Measurements from ENCODE around the gene CD52. TPM values are rescaled to one million over a fixed set of nuclear protein-coding genes. Genes with fewer than 3 reads are reported as not detected.

The CD52 gene
- total and polyA plus RNA-seq, 3 donors from 2014 or later, result 3.0 to 23.8 TPM; not detected in 1

GRCh38 chr1:26278303-26278702, 39.5 kb upstream of the CD52 start:
- H3K36me3 ChIP-seq (ENCODE audit: low read depth, missing control alignments), result no peaks in the 10 kb centered on the region
- H3K4me3 ChIP-seq, result no peak overlapping the region
- no peaks in the 10 kb centered on the region for H3K27me3 ChIP-seq
- H3K4me1 ChIP-seq, result peaks cover 45% of the 10 kb centered on the region
- no peak for TF ChIP-seq CTCF (IDR thresholded peaks at IDR 0.05)
- H3K27ac ChIP-seq, result peak overlapping the region in 1 of 2 donors; percentile 87
- 70 to 74% methylated on average over 4 of the region's 4 CpGs for WGBS, 2 donors
- H3K9me3 ChIP-seq, result no peaks in the 10 kb centered on the region
- intact Hi-C loops (cut with DNase I; ENCODE audit: low total_unique reads), result loop anchor here (10.0 kb wide), 1 partner anchor 46 kb away; no protein-coding TSS in a partner anchor
- DNase-seq, result no peak

GRCh38 chr1:26278724-26279455, 38.9 kb upstream of the CD52 start:
- TF ChIP-seq CTCF (IDR thresholded peaks at IDR 0.05), result no peak
- WGBS, 2 donors, result 63 to 65% methylated on average over 4 to 9 of the region's 9 CpGs
- peak overlapping the region; percentile 75 to 87 for H3K27ac ChIP-seq
- H3K4me1 ChIP-seq, result peaks cover 46% of the 10 kb centered on the region
- peak overlapping the region; percentile 72 to 81 for H3K4me3 ChIP-seq
- no peaks in the 10 kb centered on the region for H3K27me3 ChIP-seq
- no peak for DNase-seq
- H3K36me3 ChIP-seq (ENCODE audit: low read depth, missing control alignments), result no peaks in the 10 kb centered on the region
- H3K9me3 ChIP-seq, result no peaks in the 10 kb centered on the region
- intact Hi-C loops (cut with DNase I; ENCODE audit: low total_unique reads), result loop anchor here (10.0 kb wide), 1 partner anchor 46 kb away; no protein-coding TSS in a partner anchor

- Histone ChIP-seq H3K36me3 (ENCODE audit: low read depth, missing control alignments) (no peaks in the 10 kb centered on the region), H3K9me3 (no peaks in the 10 kb centered on the region), H3K4me1 (peaks cover 46% of the 10 kb centered on the region), H3K27me3 (no peaks in the 10 kb centered on the region), H3K27ac (peak within 1 kb of the TSS; percentile 75 to 87), H3K4me3 (peak within 1 kb of the TSS; percentile 72 to 81)
- DNase-seq, result peak; percentile 85
- TF ChIP-seq POLR2A (IDR thresholded peaks at IDR 0.05) (peak; percentile 54), CTCF (IDR thresholded peaks at IDR 0.05) (no peak)
- intact Hi-C loops (cut with DNase I; ENCODE audit: low total_unique reads), result loop anchor here (10.0 kb wide), 1 partner anchor 45 kb away; no protein-coding TSS in a partner anchor
- WGBS, 2 donors, result 10 to 12% methylated on average over 6 to 41 of the region's 66 CpGs
Observed at GRCh38 chr1:26279456-26280332, 38.1 kb upstream of the CD52 start, which contains the start of gene SH3BGRL3. Gene SH3BGRL3, plus strand, starts transcription at chr1:26280086. Its CDS starts 70 bp downstream, at chr1:26280156.

GRCh38 chr1:26280333-26281042, 37.3 kb upstream of the CD52 start:
- H3K27me3 ChIP-seq, result no peaks in the 10 kb centered on the region
- H3K4me1 ChIP-seq, result peaks cover 44% of the 10 kb centered on the region
- no peak for DNase-seq
- H3K9me3 ChIP-seq, result no peaks in the 10 kb centered on the region
- no peaks in the 10 kb centered on the region for H3K36me3 ChIP-seq (ENCODE audit: low read depth, missing control alignments)
- 1 to 33% methylated on average over 12 to 20 of the region's 20 CpGs for WGBS, 2 donors
- H3K27ac ChIP-seq, result peak overlapping the region; percentile 75 to 87
- no peak for TF ChIP-seq CTCF (IDR thresholded peaks at IDR 0.05)
- TF ChIP-seq POLR2A (IDR thresholded peaks at IDR 0.05), result no peak
- intact Hi-C loops (cut with DNase I; ENCODE audit: low total_unique reads), result no loop called here
- peak overlapping the region; percentile 72 to 81 for H3K4me3 ChIP-seq

All from testis (tissue), 3 donors.